Tibial nerve (tissue), 4 donors: ENCODE measurements around the gene PLAC1. TPM values are rescaled to one million over a fixed set of nuclear protein-coding genes. Genes with fewer than 3 reads are reported as not detected.

ENCODE experiments used
- DNase-seq, 2 donors: peaks; one replicate each; pipeline ENCODE4 v3.0.0-alpha.2; 2019; ENCODE audit warnings: low spot score in 2 of 2
- H3K27ac ChIP-seq, 4 donors: fragments of 200-600 bp; sonication (generic) in 3 of 4; one replicate each; pipeline ENCODE4 v1.5.1; 2017 to 2019; ENCODE audit warnings: mild to moderate bottlenecking in 1 of 4
- H3K27me3 ChIP-seq, 2 donors: fragments of 200-600 bp; sonication (generic) in 1 of 2; one replicate each; pipeline versions ENCODE4 v1.5.1 to v1.6.0; 2017 to 2019
- H3K36me3 ChIP-seq, 3 donors: fragments of 200-600 bp; sonication (generic); one replicate each; pipeline ENCODE4 v1.5.1; 2018 to 2019
- H3K4me1 ChIP-seq, 4 donors: fragments of 200-600 bp; sonication (generic) in 3 of 4; one replicate each; pipeline ENCODE4 v1.5.1; 2017 to 2019
- H3K4me3 ChIP-seq, 4 donors: fragments of 200-600 bp; sonication (generic) in 3 of 4; one replicate each; pipeline ENCODE4 v1.5.1; 2017 to 2019; ENCODE audit warnings: mild to moderate bottlenecking in 1 of 4, moderate library complexity in 1 of 4
- H3K9me3 ChIP-seq, 4 donors: fragments of 200-600 bp; sonication (generic) in 3 of 4; one replicate each; pipeline ENCODE4 v1.5.1; 2017 to 2019
- CTCF ChIP-seq, 5 experiments: fragments of 200-600 bp in 3 of 5; fragments of 450-650 bp in 2 of 5; sonication (generic) in 3 of 5; IDR thresholded peaks; one replicate each; pipeline ENCODE4 v1.5.1; 2016 to 2019; ENCODE audit warnings: antibody characterized with exemption in 5 of 5, mild to moderate bottlenecking in 3 of 5, moderate library complexity in 2 of 5
- EP300 ChIP-seq, 2 donors: sonication (generic); formaldehyde crosslinking; IDR thresholded peaks; one replicate each; pipeline ENCODE4 v1.6.1; 2017; ENCODE audit warnings: antibody characterized with exemption in 2 of 2, mild to moderate bottlenecking in 1 of 2
- POLR2A ChIP-seq, 2 donors: fragments of 450-650 bp; IDR thresholded peaks; one replicate each; pipeline ENCODE4 v1.6.1; 2017; ENCODE audit warnings: antibody characterized with exemption in 2 of 2, mild to moderate bottlenecking in 2 of 2, moderate library complexity in 2 of 2
- WGBS, 2 donors: methylation state at CpG; one replicate each; pipeline ENCODE4 v1.1.5; 2018; 5-methylcytosine and 5-hydroxymethylcytosine counted together
- total RNA-seq, 4 donors: library from RNA; depleted of rRNA; stranded (reverse); fragments of >200 nt; gene quantifications; one replicate each; pipeline ENCODE4 v1.1.0, GENCODE V29; 2016

The PLAC1 gene
- total RNA-seq, 4 donors from 2014 or later, result not detected

DNA sequence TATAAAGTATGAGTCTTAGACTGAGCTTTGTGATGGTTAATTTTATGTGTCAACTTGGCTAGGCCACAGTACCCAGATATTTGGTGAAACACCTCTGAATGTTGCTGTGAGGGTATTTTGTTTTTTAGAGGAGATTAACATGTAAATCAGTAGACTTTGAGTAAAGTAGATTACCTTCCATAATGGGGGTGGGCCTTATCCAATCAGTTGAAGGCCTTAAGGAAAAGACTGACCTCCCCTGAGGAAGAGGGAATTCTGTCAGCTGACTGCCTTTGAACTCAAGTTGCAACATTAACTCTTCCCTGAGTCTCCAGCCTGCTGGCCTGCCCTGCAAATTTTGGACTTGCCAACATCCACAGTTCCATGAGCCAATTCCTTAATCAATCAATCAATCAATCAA is 66.0 kb downstream of the PLAC1 start:
- no peaks in the 10 kb centered on the region for H3K36me3 ChIP-seq
- H3K9me3 ChIP-seq, result no peaks in the 10 kb centered on the region
- no peak for TF ChIP-seq EP300 (IDR thresholded peaks at IDR 0.05)
- no peak for TF ChIP-seq CTCF (IDR thresholded peaks at IDR 0.05)
- TF ChIP-seq POLR2A (IDR thresholded peaks at IDR 0.05), result no peak
- no peak overlapping the region for H3K27ac ChIP-seq
- DNase-seq, result no peak
- no peaks in the 10 kb centered on the region for H3K4me1 ChIP-seq
- peaks cover 0 to 27% of the 10 kb centered on the region in 2 donors for H3K27me3 ChIP-seq
- no peak overlapping the region for H3K4me3 ChIP-seq

DNA sequence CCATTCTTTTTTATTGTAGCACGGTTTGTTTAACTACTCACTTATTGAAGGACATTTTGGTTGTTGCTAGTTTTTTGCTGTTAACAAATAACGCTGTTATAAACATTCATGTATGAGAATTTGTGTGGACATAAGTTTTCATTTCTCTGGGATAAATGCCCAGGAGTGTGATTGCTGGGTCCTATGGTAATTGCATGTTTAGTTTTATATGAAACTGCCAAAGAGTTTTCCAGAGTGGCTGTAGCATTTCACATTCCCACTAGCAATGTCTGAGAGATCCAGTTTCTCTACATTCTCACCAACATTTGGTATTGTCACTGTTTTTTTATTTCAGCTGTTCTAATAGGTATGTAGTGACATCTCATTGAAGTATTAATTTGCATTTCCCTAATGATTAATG is 66.8 kb downstream of the PLAC1 start:
- Histone ChIP-seq H3K27ac (no peak overlapping the region), H3K4me1 (no peaks in the 10 kb centered on the region)
- 53 to 75% methylated on average over 2 of the region's 2 CpGs for WGBS, 2 donors

DNA sequence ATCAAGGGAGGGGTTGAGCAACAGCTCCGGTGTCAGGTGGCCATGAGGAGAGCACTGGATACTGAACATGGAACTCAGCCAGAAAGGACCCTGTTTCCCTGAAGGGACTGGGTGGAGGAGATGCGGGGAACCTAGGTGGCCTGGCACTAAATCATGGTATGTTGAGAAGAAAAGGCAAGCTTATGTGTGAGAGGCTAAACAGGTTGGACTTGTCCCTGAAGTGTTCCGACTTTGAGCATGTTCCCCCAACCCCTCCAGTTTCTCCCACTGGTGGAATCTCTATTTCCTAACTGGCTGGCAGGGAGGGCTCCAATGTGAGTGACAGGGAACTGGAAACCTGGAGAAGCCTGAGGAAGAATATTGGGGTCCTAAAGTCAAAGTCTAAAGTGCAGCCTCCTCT is 69.5 kb downstream of the PLAC1 start:
- H3K27me3 ChIP-seq, result peaks cover 0 to 23% of the 10 kb centered on the region in 2 donors
- TF ChIP-seq POLR2A (IDR thresholded peaks at IDR 0.05) (no peak), EP300 (IDR thresholded peaks at IDR 0.05) (no peak), CTCF (IDR thresholded peaks at IDR 0.05) (no peak)
- H3K36me3 ChIP-seq, result no peaks in the 10 kb centered on the region
- 86 to 91% methylated on average over 3 of the region's 3 CpGs for WGBS, 2 donors
- H3K9me3 ChIP-seq, result no peaks in the 10 kb centered on the region
- H3K4me1 ChIP-seq, result no peaks in the 10 kb centered on the region
- no peak for DNase-seq
- no peak overlapping the region for H3K4me3 ChIP-seq
- H3K27ac ChIP-seq, result no peak overlapping the region

More for the DNA sequence above, 66.8 kb downstream of the PLAC1 start:
- no peak for DNase-seq
- Histone ChIP-seq H3K9me3 (no peaks in the 10 kb centered on the region), H3K27me3 (peaks cover 0 to 27% of the 10 kb centered on the region in 2 donors), H3K36me3 (no peaks in the 10 kb centered on the region), H3K4me3 (no peak overlapping the region)
- TF ChIP-seq POLR2A (IDR thresholded peaks at IDR 0.05) (no peak), CTCF (IDR thresholded peaks at IDR 0.05) (no peak), EP300 (IDR thresholded peaks at IDR 0.05) (no peak)

DNA sequence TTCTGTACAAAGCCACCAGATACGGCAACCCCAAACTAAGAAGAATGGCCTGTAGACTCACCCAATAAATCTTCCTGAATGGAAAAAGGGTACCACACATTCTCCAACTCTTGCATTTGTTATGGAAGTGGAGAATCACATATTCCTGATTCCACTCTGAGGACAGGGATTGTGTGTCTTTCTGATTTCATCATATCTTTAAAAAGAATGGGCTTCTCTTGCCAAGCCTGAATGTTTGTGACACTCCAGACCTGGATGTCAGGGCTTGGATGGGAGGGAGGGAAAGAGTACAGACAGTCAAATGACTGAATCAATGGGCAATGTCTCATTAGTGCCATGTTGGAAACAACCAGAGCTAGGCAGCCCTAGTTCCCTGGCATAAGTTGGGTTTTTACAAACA is 77.4 kb downstream of the PLAC1 start:
- WGBS, 2 donors, result 81% methylated on average over 1 of the region's 1 CpG; no CpG with 5 or more reads in 1 of the 2 donors
- Histone ChIP-seq H3K4me3 (no peak overlapping the region), H3K4me1 (no peaks in the 10 kb centered on the region), H3K27me3 (no peaks in the 10 kb centered on the region), H3K36me3 (no peaks in the 10 kb centered on the region), H3K27ac (no peak overlapping the region), H3K9me3 (no peaks in the 10 kb centered on the region)
- DNase-seq, result no peak
- no peak for TF ChIP-seq EP300 (IDR thresholded peaks at IDR 0.05)
- no peak for TF ChIP-seq POLR2A (IDR thresholded peaks at IDR 0.05)
- no peak for TF ChIP-seq CTCF (IDR thresholded peaks at IDR 0.05)

- no peak overlapping the region for H3K4me3 ChIP-seq
- no peak overlapping the region for H3K27ac ChIP-seq
- no peak for DNase-seq
- 76 to 77% methylated on average over 5 of the region's 5 CpGs for WGBS, 2 donors
- no peaks in the 10 kb centered on the region for H3K36me3 ChIP-seq
- H3K27me3 ChIP-seq, result peaks cover 0 to 6% of the 10 kb centered on the region in 2 donors
- TF ChIP-seq POLR2A (IDR thresholded peaks at IDR 0.05), result no peak
- no peak for TF ChIP-seq EP300 (IDR thresholded peaks at IDR 0.05)
- no peak for TF ChIP-seq CTCF (IDR thresholded peaks at IDR 0.05)
- H3K9me3 ChIP-seq, result no peaks in the 10 kb centered on the region
- H3K4me1 ChIP-seq, result no peaks in the 10 kb centered on the region
Observed at GRCh38 chrX:134573683-134574035, 84.6 kb downstream of the PLAC1 start.
